ENCODE data around the gene ITGB8. TPM values are rescaled to one million over a fixed set of nuclear protein-coding genes. Genes with fewer than 3 reads are reported as not detected.

ITGB8 gene
- polyA plus RNA-seq, 1 donor from 2014 or later: 12.2 TPM

GRCh38 chr7:20407585-20408466 lies 77.1 kb downstream of the ITGB8 start:
- H3F3A ChIP-seq (ENCODE audit: insufficient read depth, low read length, poor library complexity, severe bottlenecking): no peaks in the 10 kb centered on the region
- no peak overlapping the region for H2AFZ ChIP-seq (ENCODE audit: low read depth, low read length)
- H3K79me2 ChIP-seq (replicated peaks; ENCODE audit: insufficient read depth, low read length): no peaks in the 10 kb centered on the region
- no peak overlapping the region for H3K4me2 ChIP-seq (ENCODE audit: low read length)
- H3K4me3 ChIP-seq (ENCODE audit: low read length): no peak overlapping the region
- no peaks in the 10 kb centered on the region for H3K9me3 ChIP-seq (ENCODE audit: low read length)
- no peaks in the 10 kb centered on the region for H3K36me3 ChIP-seq (ENCODE audit: insufficient read depth, low read length)
- no peaks in the 10 kb centered on the region for H3K9me2 ChIP-seq (ENCODE audit: insufficient read depth, low read length)
- peak overlapping the region; percentile 47 for H3K27ac ChIP-seq (ENCODE audit: low read length)
- H3K27me3 ChIP-seq (ENCODE audit: insufficient read depth, low read depth, low read length): no peaks in the 10 kb centered on the region
- H4K20me1 ChIP-seq (ENCODE audit: insufficient read depth): no peaks in the 10 kb centered on the region
- TF ChIP-seq EP300 (conservative IDR thresholded peaks at IDR 0.05; ENCODE audit: poor library complexity, severe bottlenecking): peak; percentile 52
- TF ChIP-seq POLR2AphosphoS5 (IDR thresholded peaks at IDR 0.05): peak; percentile 18
- no peak for TF ChIP-seq RAD21 (conservative IDR thresholded peaks at IDR 0.05)
- no peak overlapping the region for H3K9ac ChIP-seq (ENCODE audit: low read length)

- Histone ChIP-seq H3K4me2 (ENCODE audit: low read length) (no peak overlapping the region), H4K20me1 (ENCODE audit: insufficient read depth) (no peaks in the 10 kb centered on the region), H3K79me2 (replicated peaks; ENCODE audit: insufficient read depth, low read length) (no peaks in the 10 kb centered on the region), H3K9me2 (ENCODE audit: insufficient read depth, low read length) (no peaks in the 10 kb centered on the region), H2AFZ (ENCODE audit: low read depth, low read length) (no peak overlapping the region), H3K9me3 (ENCODE audit: low read length) (no peaks in the 10 kb centered on the region), H3K27me3 (ENCODE audit: insufficient read depth, low read depth, low read length) (no peaks in the 10 kb centered on the region), H3F3A (ENCODE audit: insufficient read depth, low read length, poor library complexity, severe bottlenecking) (no peaks in the 10 kb centered on the region), H3K9ac (ENCODE audit: low read length) (no peak overlapping the region), H3K36me3 (ENCODE audit: insufficient read depth, low read length) (no peaks in the 10 kb centered on the region), H3K4me3 (ENCODE audit: low read length) (no peak overlapping the region), H3K27ac (ENCODE audit: low read length) (peak overlapping the region; percentile 47)
- no peak for TF ChIP-seq EP300 (conservative IDR thresholded peaks at IDR 0.05; ENCODE audit: poor library complexity, severe bottlenecking)
- no peak for TF ChIP-seq EZH2 (IDR thresholded peaks at IDR 0.05; ENCODE audit: borderline replicate concordance, insufficient read depth, low read length, poor library complexity, severe bottlenecking)
These were observed 77.7 kb downstream of the ITGB8 start for GRCh38 chr7:20408467-20408826.

- TF ChIP-seq EP300 (conservative IDR thresholded peaks at IDR 0.05; ENCODE audit: poor library complexity, severe bottlenecking): no peak
- TF ChIP-seq SMC3 (conservative IDR thresholded peaks at IDR 0.05; ENCODE audit: poor library complexity): no peak
- no peak for TF ChIP-seq RAD21 (conservative IDR thresholded peaks at IDR 0.05)
- no peak for TF ChIP-seq TAF1 (IDR thresholded peaks at IDR 0.05; ENCODE audit: low read depth)
- TF ChIP-seq CTCF (IDR thresholded peaks at IDR 0.05; ENCODE audit: poor library complexity, severe bottlenecking): no peak
- TF ChIP-seq MXI1 (conservative IDR thresholded peaks at IDR 0.05; ENCODE audit: poor library complexity, severe bottlenecking): no peak
- no peak for TF ChIP-seq EZH2 (IDR thresholded peaks at IDR 0.05; ENCODE audit: borderline replicate concordance, insufficient read depth, low read length, poor library complexity, severe bottlenecking)
- TF ChIP-seq REST (IDR thresholded peaks at IDR 0.05; ENCODE audit: borderline replicate concordance): no peak
- no peak for TF ChIP-seq POLR2AphosphoS5 (IDR thresholded peaks at IDR 0.05)
- no peak overlapping the region for H3K9ac ChIP-seq (ENCODE audit: low read length)
- no peaks in the 10 kb centered on the region for H4K20me1 ChIP-seq (ENCODE audit: insufficient read depth)
- no peaks in the 10 kb centered on the region for H3K79me2 ChIP-seq (replicated peaks; ENCODE audit: insufficient read depth, low read length)
- H3K9me3 ChIP-seq (ENCODE audit: low read length): no peaks in the 10 kb centered on the region
- H3K4me3 ChIP-seq (ENCODE audit: low read length): no peak overlapping the region
- H3K27me3 ChIP-seq (ENCODE audit: insufficient read depth, low read depth, low read length): no peaks in the 10 kb centered on the region
- no peak overlapping the region for H3K27ac ChIP-seq (ENCODE audit: low read length)
- H3K4me2 ChIP-seq (ENCODE audit: low read length): no peak overlapping the region
- H3K9me2 ChIP-seq (ENCODE audit: insufficient read depth, low read length): no peaks in the 10 kb centered on the region
- H2AFZ ChIP-seq (ENCODE audit: low read depth, low read length): no peak overlapping the region
- no peaks in the 10 kb centered on the region for H3F3A ChIP-seq (ENCODE audit: insufficient read depth, low read length, poor library complexity, severe bottlenecking)
- no peaks in the 10 kb centered on the region for H3K36me3 ChIP-seq (ENCODE audit: insufficient read depth, low read length)
These were observed 79.3 kb downstream of the ITGB8 start for GRCh38 chr7:20409961-20410360.
